A549 (cell line): ENCODE data around the gene YWHAG. TPM values are rescaled to one million over a fixed set of nuclear protein-coding genes. Genes with fewer than 3 reads are reported as not detected.

Experiments
- ATAC-seq, 2 experiments: fragments of 200-7000 bp in 1 of 2; fragments of >200 bp in 1 of 2; cut with Nextera tagmentation in 1 of 2; cut with Tn5 transposase in 1 of 2; 3 replicates each; pipeline versions ENCODE4 v1.8.0 to v1.9.1; 2018 to 2020; ENCODE audit warnings: mild to moderate bottlenecking in 1 of 2, moderate library complexity in 1 of 2
- CTCF ChIA-PET: fragments of 300-600 bp; sonication (Branson Sonifier 250); formaldehyde crosslinking; extraction: SDS; loops from one replicate; lab custom pipeline; 2021; ENCODE audit warnings: antibody characterized with exemption, inconsistent platforms; lab: Yijun Ruan, JAX
- POLR2A ChIA-PET: fragments of 350-600 bp; formaldehyde crosslinking; extraction: SDS; loops from one replicate; lab custom pipeline; 2021; ENCODE audit warnings: antibody characterized with exemption, inconsistent platforms; lab: Yijun Ruan, JAX
- DNase-seq, 2 experiments: peaks; one replicate each; pipeline versions ENCODE4 v3.0.0 to v3.0.0-alpha.2; 2011 to 2016; ENCODE audit warnings: low read depth in 1 of 2, low spot score in 1 of 2
- FAIRE-seq: peaks from 2 replicates; lab custom pipeline; 2011; peaks lifted over from hg19 to GRCh38; lab: Jason Lieb, UNC
- H3K27ac ChIP-seq, 2 experiments: fragments of >200 bp; sonication (Bioruptor Twin); formaldehyde crosslinking; 3 replicates each; pipeline ENCODE4 v1.5.1; 2016 to 2017
- H3K4me1 ChIP-seq: fragments of >200 bp; sonication (Bioruptor Twin); formaldehyde crosslinking; 3 replicates; pipeline ENCODE4 v1.6.1; 2016
- H3K4me2 ChIP-seq: fragments of >200 bp; sonication (Bioruptor Twin); formaldehyde crosslinking; 3 replicates; pipeline ENCODE4 v1.6.1; 2016
- H3K4me3 ChIP-seq: fragments of >200 bp; sonication (Bioruptor Twin); formaldehyde crosslinking; 3 replicates; pipeline ENCODE4 v1.5.1; 2016
- H3K9me3 ChIP-seq: fragments of >200 bp; sonication (Bioruptor Twin); formaldehyde crosslinking; 3 replicates; pipeline ENCODE4 v1.6.1; 2016
- CBX2 ChIP-seq: fragments of 200-600 bp; sonication (generic); IDR thresholded peaks from 2 replicates; pipeline ENCODE4 v1.6.1; 2016; ENCODE audit warnings: low read depth, mild to moderate bottlenecking, borderline replicate concordance
- CHD4 ChIP-seq: fragments of 200-600 bp; sonication (generic); IDR thresholded peaks from 2 replicates; pipeline ENCODE4 v1.6.1; 2016; ENCODE audit warnings: antibody characterized with exemption, mild to moderate bottlenecking, borderline replicate concordance
- EP300 ChIP-seq, 2 experiments: fragments of >200 bp; sonication (Bioruptor Twin); formaldehyde crosslinking; IDR thresholded peaks; 2 replicates in 1 of 2; 3 replicates in 1 of 2; pipeline ENCODE4 v1.6.1; 2016 to 2017
- FOSL2 ChIP-seq, 2 experiments: fragments of 450-650 bp in 1 of 2; fragments of >200 bp in 1 of 2; sonication (Bioruptor Twin) in 1 of 2; formaldehyde crosslinking; IDR thresholded peaks; 2 replicates each; pipeline versions ENCODE4 v1.5.0 to v1.6.1; 2016 to 2020; ENCODE audit warnings: mild to moderate bottlenecking in 1 of 2, moderate library complexity in 1 of 2
- HDAC2 ChIP-seq: fragments of 200-600 bp; sonication (generic); IDR thresholded peaks from 2 replicates; pipeline ENCODE4 v1.6.1; 2016
- HEYL ChIP-seq: fragments of 250-450 bp; sonication (Bioruptor Pico); IDR thresholded peaks from 2 replicates; pipeline ENCODE4 v1.8.0; 2021; ENCODE audit warnings: mild to moderate bottlenecking, moderate library complexity
- HOXA7 ChIP-seq: fragments of 250-450 bp; sonication (Bioruptor Pico); IDR thresholded peaks from 2 replicates; pipeline ENCODE4 v1.5.0; 2020; ENCODE audit warnings: mild to moderate bottlenecking, moderate library complexity
- JUN ChIP-seq, 2 experiments: fragments of >200 bp; sonication (Bioruptor Twin); formaldehyde crosslinking; IDR thresholded peaks; 2 replicates in 1 of 2; 3 replicates in 1 of 2; pipeline ENCODE4 v1.6.1; 2016 to 2017
- JUNB ChIP-seq: fragments of >200 bp; sonication (Bioruptor Twin); formaldehyde crosslinking; IDR thresholded peaks from 2 replicates; pipeline ENCODE4 v1.6.1; 2016
- KDM1A ChIP-seq: fragments of 200-600 bp; sonication (generic); IDR thresholded peaks from 2 replicates; pipeline ENCODE4 v1.6.1; 2016; ENCODE audit warnings: low read depth, mild to moderate bottlenecking
- KDM5A ChIP-seq: fragments of 200-600 bp; sonication (generic); IDR thresholded peaks from 2 replicates; pipeline ENCODE4 v1.6.1; 2016; ENCODE audit warnings: antibody characterized with exemption, mild to moderate bottlenecking
- MAFK ChIP-seq: fragments of 450-650 bp; IDR thresholded peaks from 2 replicates; pipeline ENCODE4 v1.6.1; 2014; ENCODE audit not compliant: partially characterized antibody
- MAZ ChIP-seq: fragments of 150-350 bp; IDR thresholded peaks from 2 replicates; pipeline ENCODE4 v1.6.1; 2014; ENCODE audit warnings: antibody characterized with exemption, low read depth, low read length, borderline replicate concordance
- NFE2L2 ChIP-seq: fragments of 150-350 bp; conservative IDR thresholded peaks from 2 replicates; pipeline ENCODE4 v1.6.1; 2014; ENCODE audit warnings: low read length
- PHF8 ChIP-seq: fragments of 200-600 bp; sonication (generic); IDR thresholded peaks from 2 replicates; pipeline ENCODE4 v1.6.1; 2016; ENCODE audit warnings: low read depth, mild to moderate bottlenecking, antibody characterized with exemption, moderate library complexity, borderline replicate concordance
- POLR2AphosphoS2 ChIP-seq: conservative IDR thresholded peaks from 2 replicates; pipeline ENCODE4 v1.6.1; 2012; ENCODE audit warnings: low read length, improper control_type of control experiment, inconsistent platforms
- RCOR1 ChIP-seq: fragments of 150-350 bp; IDR thresholded peaks from 2 replicates; pipeline ENCODE4 v1.6.1; 2014; ENCODE audit warnings: antibody characterized with exemption, low read length, low read depth
- RFX5 ChIP-seq: fragments of 450-650 bp; IDR thresholded peaks from 2 replicates; pipeline ENCODE4 v1.7.1; 2014; ENCODE audit warnings: antibody characterized with exemption, mild to moderate bottlenecking, moderate library complexity
- SREBF2 ChIP-seq: fragments of 450-650 bp; IDR thresholded peaks from 2 replicates; pipeline ENCODE4 v1.6.1; 2014; ENCODE audit warnings: mild to moderate bottlenecking, moderate library complexity
- TP53 ChIP-seq: fragments of 250-450 bp; sonication (Bioruptor Pico); IDR thresholded peaks from 2 replicates; pipeline ENCODE4 v1.5.0; 2021; ENCODE audit warnings: mild to moderate bottlenecking, moderate library complexity
- ZNF302 ChIP-seq: fragments of 250-450 bp; sonication (Bioruptor Pico); IDR thresholded peaks from 2 replicates; pipeline ENCODE4 v1.9.0; 2021; ENCODE audit warnings: inconsistent platforms, mild to moderate bottlenecking, moderate library complexity
- WGBS: methylation state at CpG from one replicate; pipeline ENCODE4 v1.1.6; 2017; ENCODE audit errors: missing lambda C conversion rate; 5-methylcytosine and 5-hydroxymethylcytosine counted together
- polyA plus RNA-seq, 4 experiments: library from polyadenylated mRNA; depleted of rRNA in 3 of 4; stranded (reverse); fragments of >200 nt; fragmentation: RNase III in 1 of 4; extraction: RNeasy Plus Mini Kit Qiagen cat#74134 plus additional on column Dnase treatment in 1 of 4; gene quantifications; 2 replicates in 3 of 4; 3 replicates in 1 of 4; pipeline ENCODE4 v1.2.3, GENCODE V29; 2011 to 2017
- TF ChIP-seq, protein P1 (sequence below): fragments of >200 bp; sonication (Bioruptor Twin); formaldehyde crosslinking; IDR thresholded peaks from 2 replicates; pipeline ENCODE4 v1.6.1; 2016
- TF ChIP-seq, protein P2 (sequence below): fragments of 200-600 bp; sonication (generic); IDR thresholded peaks from 2 replicates; pipeline ENCODE4 v1.6.1; 2016; ENCODE audit warnings: antibody characterized with exemption, mild to moderate bottlenecking, moderate library complexity
- TF ChIP-seq, protein P3 (sequence below): IDR thresholded peaks from 2 replicates; pipeline ENCODE4 v1.6.1; 2012; ENCODE audit warnings: low read depth, borderline replicate concordance

YWHAG gene
- polyA plus RNA-seq, 2 of the 4 experiments (the other 2 are of a cell fraction) = 141 to 302 TPM

DNA sequence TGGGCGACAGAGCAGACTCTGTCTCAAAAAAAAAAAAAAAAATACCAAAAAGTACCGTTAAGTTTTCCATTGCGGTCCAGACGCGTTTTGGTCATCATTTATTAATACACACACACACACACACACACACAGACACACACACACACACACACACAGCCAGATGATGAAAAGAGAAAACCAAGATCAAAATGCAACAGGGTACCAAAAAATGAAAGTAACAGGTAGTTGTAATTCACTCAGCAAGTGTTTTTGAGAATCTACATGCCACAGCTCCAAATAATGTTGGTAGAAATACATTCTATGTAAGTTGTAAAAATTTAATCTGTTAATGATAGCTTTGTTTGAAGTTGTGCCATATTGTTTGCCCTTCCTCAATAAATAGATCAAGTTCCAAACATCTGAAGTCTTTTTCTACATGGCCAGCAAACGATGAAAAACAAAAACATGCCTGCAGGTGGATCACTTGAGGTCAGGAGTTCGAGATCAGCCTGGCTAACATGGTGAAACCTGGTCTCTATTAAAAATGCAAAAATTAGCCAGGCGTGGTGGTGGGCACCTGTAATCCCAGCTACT is 9.4 kb downstream of the YWHAG start (continued):
- TF ChIP-seq ZNF302 (CRISPR knock-in tag) (no peak), MAFK (no peak), MAZ (no peak), HEYL (CRISPR knock-in tag) (no peak), TP53 (CRISPR knock-in tag) (no peak), NFE2L2 (no peak)

DNA sequence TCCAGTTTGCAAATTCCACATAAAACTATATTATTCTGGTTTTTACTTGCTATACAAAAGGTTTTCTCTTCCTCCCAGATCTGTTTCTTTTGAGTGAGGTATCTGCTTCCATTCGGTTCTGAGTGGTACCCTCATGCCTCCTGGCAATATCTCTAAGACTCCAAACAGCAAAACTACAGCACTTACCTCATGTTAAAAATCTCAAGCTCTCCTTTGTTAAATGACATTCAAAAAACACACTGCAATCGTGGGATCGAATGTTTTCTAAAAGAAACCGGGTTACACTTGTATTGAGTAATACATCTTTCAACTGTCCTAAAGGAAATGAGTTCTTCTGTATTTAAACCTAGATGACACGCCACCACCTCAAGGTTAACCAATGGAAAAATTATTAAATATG is 11.1 kb downstream of the YWHAG start:
- no peak for DNase-seq
- TF ChIP-seq HOXA7 (CRISPR knock-in tag) (0 out of 2 replicates have a peak, but pooled peaks have one; percentile 53), SREBF2 (no peak)
- CTCF ChIA-PET = interaction anchor here (3.6 kb wide), 1 partner anchor 12 kb away, joined by 17 read pairs; the partner anchor contains the start of gene YWHAG
- ATAC-seq = no peak
- Histone ChIP-seq H3K4me2 (no peak overlapping the region), H3K27ac (no peak overlapping the region), H3K4me1 (peaks cover 89% of the 10 kb centered on the region), H3K4me3 (no peak overlapping the region), H3K9me3 (no peaks in the 10 kb centered on the region)
- no peak for FAIRE-seq
- POLR2A ChIA-PET = no interaction called here
- WGBS = 73% methylated on average over 5 of the region's 5 CpGs

DNA sequence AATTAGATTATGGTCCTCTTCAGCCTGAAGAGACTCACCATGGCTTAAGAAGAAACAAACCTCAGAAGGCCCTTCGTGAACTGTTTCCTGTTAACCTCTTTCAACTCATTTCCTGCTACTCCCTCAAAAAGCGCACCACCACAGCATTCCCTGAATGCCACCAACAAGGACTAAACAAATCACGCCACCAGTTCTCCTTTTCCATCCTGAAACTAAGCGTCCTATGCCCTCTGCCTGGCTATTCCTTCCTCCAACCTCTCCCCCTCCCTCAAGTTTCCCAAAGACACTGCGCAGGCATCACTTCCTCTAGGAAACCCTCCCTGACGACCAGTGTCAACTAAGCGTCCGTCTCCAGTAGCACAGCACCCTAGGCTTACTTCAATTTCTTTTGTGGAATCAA is 12.0 kb downstream of the YWHAG start:
- ChIA-PET POLR2A (no interaction called here), CTCF (no interaction called here)
- H3K27ac ChIP-seq = 0 out of 6 replicates have a peak overlapping the region, but pooled peaks of 1 of the 2 experiments have one; percentile 10
- no peaks in the 10 kb centered on the region for H3K9me3 ChIP-seq
- FAIRE-seq = no peak
- no peak overlapping the region for H3K4me3 ChIP-seq
- WGBS = 96% methylated on average over 8 of the region's 8 CpGs
- H3K4me2 ChIP-seq = no peak overlapping the region
- 0 out of 2 replicates have a peak, but pooled peaks have one; percentile 9 for TF ChIP-seq POLR2AphosphoS2
- TF ChIP-seq, protein P1, sequence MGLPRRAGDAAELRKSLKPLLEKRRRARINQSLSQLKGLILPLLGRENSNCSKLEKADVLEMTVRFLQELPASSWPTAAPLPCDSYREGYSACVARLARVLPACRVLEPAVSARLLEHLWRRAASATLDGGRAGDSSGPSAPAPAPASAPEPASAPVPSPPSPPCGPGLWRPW = no peak
- ATAC-seq = no peak
- H3K4me1 ChIP-seq = peaks cover 90% of the 10 kb centered on the region
- no peak for DNase-seq

DNA sequence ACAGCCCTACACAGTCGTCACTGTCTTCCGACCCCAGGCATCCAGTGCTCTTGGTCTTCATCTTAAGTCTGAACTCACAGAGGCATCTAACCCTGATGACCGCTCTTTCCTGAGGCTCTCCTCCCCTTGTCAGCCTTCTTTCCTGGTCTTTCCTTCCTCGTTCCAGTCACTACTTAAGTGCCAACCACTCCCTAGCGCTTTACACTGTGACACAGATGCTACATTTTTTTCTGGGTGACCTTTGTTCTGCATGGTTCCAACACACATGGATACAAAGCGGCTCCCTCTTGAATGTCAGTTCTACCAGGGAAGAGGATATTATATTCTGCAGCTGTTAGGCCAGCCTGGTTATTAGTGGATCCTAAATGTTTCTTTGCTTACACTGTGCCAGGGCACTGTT is 12.7 kb downstream of the YWHAG start:
- H3K9me3 ChIP-seq = no peaks in the 10 kb centered on the region
- ChIA-PET POLR2A (no interaction called here), CTCF (interaction anchor here (1.0 to 1.4 kb wide), 2 partner anchors 14 to 32 kb away, joined by 3 read pairs; no protein-coding TSS in a partner anchor)
- peaks cover 92% of the 10 kb centered on the region for H3K4me1 ChIP-seq
- ATAC-seq (no peak), FAIRE-seq (no peak), DNase-seq (no peak)
- no peak overlapping the region for H3K4me2 ChIP-seq
- WGBS = 90% methylated on average over 6 of the region's 6 CpGs
- no peak overlapping the region for H3K4me3 ChIP-seq
- H3K27ac ChIP-seq = 0 out of 6 replicates have a peak overlapping the region, but pooled peaks of 1 of the 2 experiments have one; percentile 10
- TF ChIP-seq JUN (IDR thresholded peaks at IDR 0.05) (peak in 1 of 2 experiments; percentile 26; a peak in 1 of 5 replicates), KDM1A (no peak), JUNB (no peak)

DNA sequence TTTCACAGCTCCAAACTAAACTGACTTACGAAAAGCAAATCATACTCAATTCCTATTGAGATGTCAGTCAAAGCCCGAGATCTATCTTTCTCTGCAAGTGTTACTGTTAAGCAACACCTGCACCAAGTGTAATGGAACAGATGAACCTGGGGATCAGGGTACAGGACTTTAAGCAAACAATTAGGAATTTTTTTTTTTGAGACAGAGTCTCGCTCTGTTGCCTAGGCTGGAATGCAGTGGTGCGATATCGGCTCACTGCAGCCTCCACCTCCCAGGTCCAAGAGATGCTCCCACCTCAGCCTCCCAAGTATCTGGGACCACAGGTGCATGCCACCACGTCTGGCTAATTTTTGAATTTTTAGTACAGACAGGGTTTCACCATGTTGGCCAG is 14.9 kb downstream of the YWHAG start:
- no peak for ATAC-seq
- no peak for FAIRE-seq
- H3K4me1 ChIP-seq = peaks cover 94% of the 10 kb centered on the region
- no peak for DNase-seq
- peak overlapping the region; percentile 8; the same call in 1 of the 3 replicates for H3K4me2 ChIP-seq
- no peak overlapping the region for H3K27ac ChIP-seq
- H3K9me3 ChIP-seq = no peaks in the 10 kb centered on the region
- ChIA-PET CTCF (interaction anchor here (1.5 to 2.3 kb wide), 2 partner anchors 15 to 21 kb away, joined by 3 to 8 read pairs; partner anchors contain the start of gene YWHAG), POLR2A (interaction anchor here (1.8 kb wide), 1 partner anchor 15 kb away, joined by 5 read pairs; the partner anchor contains the start of gene YWHAG)
- WGBS = 92% methylated on average over 6 of the region's 6 CpGs
- H3K4me3 ChIP-seq = no peak overlapping the region
- TF ChIP-seq CBX2 = no peak
- no peak for TF ChIP-seq PHF8
- no peak for TF ChIP-seq MAZ
- TF ChIP-seq JUNB = no peak
- TF ChIP-seq FOSL2 (IDR thresholded peaks at IDR 0.05) = no peak
- no peak for TF ChIP-seq FOSL2 (CRISPR knock-in tag; IDR thresholded peaks at IDR 0.05)
- TF ChIP-seq, protein P2, sequence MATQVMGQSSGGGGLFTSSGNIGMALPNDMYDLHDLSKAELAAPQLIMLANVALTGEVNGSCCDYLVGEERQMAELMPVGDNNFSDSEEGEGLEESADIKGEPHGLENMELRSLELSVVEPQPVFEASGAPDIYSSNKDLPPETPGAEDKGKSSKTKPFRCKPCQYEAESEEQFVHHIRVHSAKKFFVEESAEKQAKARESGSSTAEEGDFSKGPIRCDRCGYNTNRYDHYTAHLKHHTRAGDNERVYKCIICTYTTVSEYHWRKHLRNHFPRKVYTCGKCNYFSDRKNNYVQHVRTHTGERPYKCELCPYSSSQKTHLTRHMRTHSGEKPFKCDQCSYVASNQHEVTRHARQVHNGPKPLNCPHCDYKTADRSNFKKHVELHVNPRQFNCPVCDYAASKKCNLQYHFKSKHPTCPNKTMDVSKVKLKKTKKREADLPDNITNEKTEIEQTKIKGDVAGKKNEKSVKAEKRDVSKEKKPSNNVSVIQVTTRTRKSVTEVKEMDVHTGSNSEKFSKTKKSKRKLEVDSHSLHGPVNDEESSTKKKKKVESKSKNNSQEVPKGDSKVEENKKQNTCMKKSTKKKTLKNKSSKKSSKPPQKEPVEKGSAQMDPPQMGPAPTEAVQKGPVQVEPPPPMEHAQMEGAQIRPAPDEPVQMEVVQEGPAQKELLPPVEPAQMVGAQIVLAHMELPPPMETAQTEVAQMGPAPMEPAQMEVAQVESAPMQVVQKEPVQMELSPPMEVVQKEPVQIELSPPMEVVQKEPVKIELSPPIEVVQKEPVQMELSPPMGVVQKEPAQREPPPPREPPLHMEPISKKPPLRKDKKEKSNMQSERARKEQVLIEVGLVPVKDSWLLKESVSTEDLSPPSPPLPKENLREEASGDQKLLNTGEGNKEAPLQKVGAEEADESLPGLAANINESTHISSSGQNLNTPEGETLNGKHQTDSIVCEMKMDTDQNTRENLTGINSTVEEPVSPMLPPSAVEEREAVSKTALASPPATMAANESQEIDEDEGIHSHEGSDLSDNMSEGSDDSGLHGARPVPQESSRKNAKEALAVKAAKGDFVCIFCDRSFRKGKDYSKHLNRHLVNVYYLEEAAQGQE = no peak
- TF ChIP-seq RFX5 = no peak
- TF ChIP-seq HOXA7 (CRISPR knock-in tag) = no peak
- no peak for TF ChIP-seq HEYL (CRISPR knock-in tag)
- no peak for TF ChIP-seq HDAC2
- TF ChIP-seq EP300 (IDR thresholded peaks at IDR 0.05) = no peak
- TF ChIP-seq CHD4 = no peak
- no peak for TF ChIP-seq RCOR1
- TF ChIP-seq KDM5A = no peak
- TF ChIP-seq, protein P3, sequence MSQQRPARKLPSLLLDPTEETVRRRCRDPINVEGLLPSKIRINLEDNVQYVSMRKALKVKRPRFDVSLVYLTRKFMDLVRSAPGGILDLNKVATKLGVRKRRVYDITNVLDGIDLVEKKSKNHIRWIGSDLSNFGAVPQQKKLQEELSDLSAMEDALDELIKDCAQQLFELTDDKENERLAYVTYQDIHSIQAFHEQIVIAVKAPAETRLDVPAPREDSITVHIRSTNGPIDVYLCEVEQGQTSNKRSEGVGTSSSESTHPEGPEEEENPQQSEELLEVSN = no peak
